Heart left ventricle (tissue), 13 donors: ENCODE data around the gene IQSEC1.

Source experiments
- POLR2A ChIP-seq, 2 donors: fragments of 450-650 bp; IDR thresholded peaks; one replicate each; pipeline ENCODE4 v1.6.1; 2017; ENCODE audit warnings: antibody characterized with exemption in 2 of 2, mild to moderate bottlenecking in 2 of 2, moderate library complexity in 2 of 2
- TF ChIP-seq, protein P1 (sequence below), 12 donors: fragments of 200-600 bp; sonication (generic) in 4 of 12; IDR thresholded peaks; one replicate each; pipeline versions ENCODE4 v1.5.0 to v1.8.0; 2018 to 2022; ENCODE audit warnings: antibody characterized with exemption in 12 of 12, mild to moderate bottlenecking in 5 of 12
- donor health status: ischemic (EF 13 %, LVEDD 7.1; RV severe dilation, severe dysfunction).
- donor health status: DM: no; HTN: yes; CAD: no.
- donor health status: DM: no; HTN: no; CAD: no.
- donor health status: ischemic (EF 25% LVEDD 6.9; RV normal size, moderate dysfunction).
- donor health status: ischemic (EF 25% LVEDD 5.7; RV mildly dilated, moderate dysfunction).
- donor health status: ischemic (EF 35%, LVEDD 5.7; RV mildly dilated, moderate dysfunction).
- donor health status: nonischemic (EF 11% LVEDD 7.7; RV severe dilation, severe dysfunction).
- donor health status: DM: yes; HTN: yes; CAD: no.
- donor health status: PGD.
- donor health status: ischemic (EF 29% LVEDD 5.4; RV normal size, mild dysfunction).
- donor health status: nonischemic (EF 23%, LVEDD 6.1; RV moderate dilation, normal function).

- TF ChIP-seq, protein P1, sequence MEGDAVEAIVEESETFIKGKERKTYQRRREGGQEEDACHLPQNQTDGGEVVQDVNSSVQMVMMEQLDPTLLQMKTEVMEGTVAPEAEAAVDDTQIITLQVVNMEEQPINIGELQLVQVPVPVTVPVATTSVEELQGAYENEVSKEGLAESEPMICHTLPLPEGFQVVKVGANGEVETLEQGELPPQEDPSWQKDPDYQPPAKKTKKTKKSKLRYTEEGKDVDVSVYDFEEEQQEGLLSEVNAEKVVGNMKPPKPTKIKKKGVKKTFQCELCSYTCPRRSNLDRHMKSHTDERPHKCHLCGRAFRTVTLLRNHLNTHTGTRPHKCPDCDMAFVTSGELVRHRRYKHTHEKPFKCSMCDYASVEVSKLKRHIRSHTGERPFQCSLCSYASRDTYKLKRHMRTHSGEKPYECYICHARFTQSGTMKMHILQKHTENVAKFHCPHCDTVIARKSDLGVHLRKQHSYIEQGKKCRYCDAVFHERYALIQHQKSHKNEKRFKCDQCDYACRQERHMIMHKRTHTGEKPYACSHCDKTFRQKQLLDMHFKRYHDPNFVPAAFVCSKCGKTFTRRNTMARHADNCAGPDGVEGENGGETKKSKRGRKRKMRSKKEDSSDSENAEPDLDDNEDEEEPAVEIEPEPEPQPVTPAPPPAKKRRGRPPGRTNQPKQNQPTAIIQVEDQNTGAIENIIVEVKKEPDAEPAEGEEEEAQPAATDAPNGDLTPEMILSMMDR (IDR thresholded peaks at IDR 0.05): no peak
- TF ChIP-seq POLR2A (IDR thresholded peaks at IDR 0.05): no peak
These were observed 22.8 kb downstream of the IQSEC1 start for GRCh38 chr3:13050446-13050845.
